Mononuclear cell (primary cell): ENCODE data around the gene TAMM41. TPM values are rescaled to one million over a fixed set of nuclear protein-coding genes. Genes with fewer than 3 reads are reported as not detected.
"Not testable (repeated sequence)": the region's sequence is repeated elsewhere in the genome, so short reads cannot be mapped to it uniquely, and the experiment has no call there.

Experiments
- H3K27me3 ChIP-seq: 2 replicates; pipeline ENCODE4 v1.6.0; 2011; ENCODE audit warnings: low read length, control low read depth; ENCODE audit not compliant: insufficient read depth
- H3K4me1 ChIP-seq: 2 replicates; pipeline ENCODE4 v1.5.1; 2011; ENCODE audit warnings: mild to moderate bottlenecking, low read length, control low read depth; ENCODE audit not compliant: insufficient read depth
- H3K4me3 ChIP-seq: 2 replicates; pipeline ENCODE4 v1.5.1; 2011; ENCODE audit warnings: mild to moderate bottlenecking, low read length, moderate library complexity
- H3K9me3 ChIP-seq: 2 replicates; pipeline ENCODE4 v1.5.1; 2011; ENCODE audit warnings: low read depth, mild to moderate bottlenecking, control low read depth, low read length
- total RNA-seq: library from RNA; depleted of rRNA; stranded (reverse); fragments of >200 nt; gene quantifications from one replicate; pipeline ENCODE4 v1.2.3, GENCODE V29; 2012

TAMM41 gene
- total RNA-seq, 1 donor = 16.8 TPM

- Histone ChIP-seq H3K4me1 (no peaks in the 10 kb centered on the region), H3K4me3 (no peak overlapping the region), H3K27me3 (no peaks in the 10 kb centered on the region), H3K9me3 (no peaks in the 10 kb centered on the region)
These were observed 55.1 kb downstream of the TAMM41 start for GRCh38 chr3:11791339-11792200.

DNA sequence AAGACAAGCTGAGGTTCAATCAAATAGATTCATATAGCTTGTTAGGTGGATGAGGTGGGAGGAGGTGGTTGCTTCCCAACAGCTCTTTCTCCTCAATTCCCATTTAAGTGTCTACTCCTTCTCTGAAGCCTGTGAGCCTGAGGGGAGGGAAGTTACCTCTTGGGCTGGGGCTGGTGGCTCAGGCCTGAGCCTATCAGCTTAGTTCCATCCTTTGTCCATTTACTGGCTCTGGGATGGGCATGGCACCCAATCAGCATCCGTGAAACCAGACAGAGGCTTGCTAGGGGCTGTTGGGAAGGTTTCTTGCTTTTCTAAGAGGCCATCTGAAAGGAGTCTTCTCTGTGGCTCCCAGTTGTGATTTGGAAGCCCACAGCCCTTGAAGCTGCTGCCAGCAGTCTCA is 57.3 kb downstream of the TAMM41 start:
- Histone ChIP-seq H3K4me1 (peaks cover 6% of the 10 kb centered on the region), H3K27me3 (no peaks in the 10 kb centered on the region), H3K9me3 (no peaks in the 10 kb centered on the region), H3K4me3 (no peak overlapping the region)

- Histone ChIP-seq H3K4me3 (no peak overlapping the region), H3K27me3 (no peaks in the 10 kb centered on the region), H3K4me1 (peaks cover 6% of the 10 kb centered on the region), H3K9me3 (no peaks in the 10 kb centered on the region)
These were observed 61.7 kb downstream of the TAMM41 start for GRCh38 chr3:11784971-11785377.

GRCh38 chr3:11780341-11780740 is 66.3 kb downstream of the TAMM41 start:
- H3K4me3 ChIP-seq = no peak overlapping the region

GRCh38 chr3:11779626-11780025 is 67.1 kb downstream of the TAMM41 start:
- Histone ChIP-seq H3K9me3 (no peaks in the 10 kb centered on the region), H3K27me3 (no peaks in the 10 kb centered on the region), H3K4me3 (no peak overlapping the region), H3K4me1 (peaks cover under 1% of the 10 kb centered on the region)

More at GRCh38 chr3:11780341-11780740, 66.3 kb downstream of the TAMM41 start:
- Histone ChIP-seq H3K9me3 (no peaks in the 10 kb centered on the region), H3K4me1 (peaks cover 6% of the 10 kb centered on the region), H3K27me3 (no peaks in the 10 kb centered on the region)

- Histone ChIP-seq H3K9me3 (no peaks in the 10 kb centered on the region), H3K27me3 (no peaks in the 10 kb centered on the region), H3K4me3 (no peak overlapping the region), H3K4me1 (no peaks in the 10 kb centered on the region)
These were observed 68.4 kb downstream of the TAMM41 start for GRCh38 chr3:11778248-11778647.

DNA sequence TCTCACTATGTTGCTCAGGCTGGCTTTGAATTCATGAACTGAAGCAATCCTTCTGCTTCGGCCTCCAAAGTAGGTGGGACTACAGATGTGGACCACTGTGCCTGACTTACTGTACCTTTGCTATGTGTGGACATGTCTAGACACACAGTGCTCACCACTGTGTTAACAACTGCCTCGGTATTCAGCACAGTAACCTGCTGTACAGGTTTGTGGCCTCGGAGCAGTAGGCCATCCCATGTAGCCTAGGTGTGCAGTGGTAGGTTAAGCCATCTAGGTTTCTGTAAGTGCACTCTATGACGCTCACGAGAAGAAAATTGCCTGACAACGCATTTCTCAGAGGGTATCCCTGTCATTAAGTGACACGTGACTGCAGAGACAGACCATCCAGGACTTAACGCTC is 70.3 kb downstream of the TAMM41 start:
- no peaks in the 10 kb centered on the region for H3K9me3 ChIP-seq
- no peaks in the 10 kb centered on the region for H3K27me3 ChIP-seq
- H3K4me1 ChIP-seq = no peaks in the 10 kb centered on the region
- H3K4me3 ChIP-seq = no peak overlapping the region

DNA sequence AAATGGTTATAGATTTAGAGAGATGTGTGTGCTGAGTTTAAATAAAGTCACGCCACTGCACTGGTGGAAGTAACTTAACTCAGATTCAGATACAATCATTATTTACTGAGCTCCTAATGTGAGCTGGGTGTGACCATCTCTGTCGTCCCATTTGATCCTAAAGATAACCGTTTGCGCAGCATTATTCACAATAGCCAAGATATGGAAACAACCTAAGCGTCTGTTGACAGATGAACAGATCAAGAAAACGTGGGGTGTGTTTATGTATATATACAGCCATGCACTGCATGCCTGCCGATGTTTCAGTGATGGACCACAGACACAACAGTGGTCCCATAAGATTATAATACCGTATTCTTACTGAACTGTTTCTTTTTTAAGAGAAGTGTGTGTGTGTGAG is 71.2 kb downstream of the TAMM41 start:
- Histone ChIP-seq H3K4me1 (peaks cover 6% of the 10 kb centered on the region), H3K27me3 (no peaks in the 10 kb centered on the region), H3K9me3 (no peaks in the 10 kb centered on the region), H3K4me3 (no peak overlapping the region)

GRCh38 chr3:11774296-11774877 is 72.3 kb downstream of the TAMM41 start:
- H3K4me3 ChIP-seq = no peak overlapping the region
- H3K4me1 ChIP-seq = peaks cover 12% of the 10 kb centered on the region
- H3K27me3 ChIP-seq = no peaks in the 10 kb centered on the region
- no peaks in the 10 kb centered on the region for H3K9me3 ChIP-seq

GRCh38 chr3:11771931-11772330 is 74.8 kb downstream of the TAMM41 start:
- H3K27me3 ChIP-seq, H3K9me3 ChIP-seq, H3K4me3 ChIP-seq: not testable (repeated sequence)
- peaks cover 12% of the 10 kb centered on the region for H3K4me1 ChIP-seq

GRCh38 chr3:11770477-11771391 is 76.0 kb downstream of the TAMM41 start:
- Histone ChIP-seq H3K9me3 (no peaks in the 10 kb centered on the region), H3K4me1 (peaks cover 12% of the 10 kb centered on the region), H3K27me3 (no peaks in the 10 kb centered on the region), H3K4me3 (no peak overlapping the region)

DNA sequence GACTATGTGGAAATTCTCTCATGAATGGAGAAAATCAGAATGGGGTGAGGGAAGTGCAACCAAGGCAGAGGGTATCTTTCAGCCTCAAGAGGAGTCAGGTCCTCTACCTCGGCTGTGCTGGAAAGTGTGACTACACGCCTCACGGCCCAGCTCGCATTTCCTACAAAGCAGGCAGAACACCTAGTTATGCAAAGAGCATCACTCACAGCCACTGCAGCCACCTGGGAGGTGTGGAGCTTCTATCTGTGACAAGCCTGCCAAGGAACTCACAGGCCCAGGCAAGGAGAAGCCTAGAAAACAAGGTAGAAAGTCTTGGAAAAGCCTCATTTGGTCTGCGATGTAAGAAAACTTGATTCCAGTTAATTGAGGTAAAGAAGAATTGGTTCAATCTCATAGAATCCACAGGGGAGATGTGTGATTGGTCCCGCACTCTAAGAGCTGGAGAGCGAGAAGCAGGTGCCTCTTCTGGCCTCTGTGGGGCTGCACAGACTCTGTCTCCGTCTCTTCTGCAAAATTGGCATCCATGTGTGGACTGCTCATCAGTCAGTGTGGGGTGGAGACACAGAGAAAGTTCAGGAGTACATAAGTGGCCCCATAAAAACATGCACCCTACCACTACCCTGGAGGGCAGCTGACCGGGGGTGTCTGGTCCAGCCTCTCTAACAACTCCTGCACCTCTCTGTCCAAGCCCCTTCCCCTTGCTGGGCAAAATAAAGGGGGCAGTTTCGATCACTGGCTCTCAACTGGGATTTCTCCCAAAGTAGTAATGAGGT is 76.8 kb downstream of the TAMM41 start:
- Histone ChIP-seq H3K9me3 (no peaks in the 10 kb centered on the region), H3K27me3 (no peaks in the 10 kb centered on the region), H3K4me3 (no peak overlapping the region), H3K4me1 (peaks cover 12% of the 10 kb centered on the region)

- Histone ChIP-seq H3K27me3 (no peaks in the 10 kb centered on the region), H3K4me3 (no peak overlapping the region), H3K9me3 (no peaks in the 10 kb centered on the region), H3K4me1 (peaks cover 12% of the 10 kb centered on the region)
These were observed 78.1 kb downstream of the TAMM41 start for GRCh38 chr3:11768604-11769003.

DNA sequence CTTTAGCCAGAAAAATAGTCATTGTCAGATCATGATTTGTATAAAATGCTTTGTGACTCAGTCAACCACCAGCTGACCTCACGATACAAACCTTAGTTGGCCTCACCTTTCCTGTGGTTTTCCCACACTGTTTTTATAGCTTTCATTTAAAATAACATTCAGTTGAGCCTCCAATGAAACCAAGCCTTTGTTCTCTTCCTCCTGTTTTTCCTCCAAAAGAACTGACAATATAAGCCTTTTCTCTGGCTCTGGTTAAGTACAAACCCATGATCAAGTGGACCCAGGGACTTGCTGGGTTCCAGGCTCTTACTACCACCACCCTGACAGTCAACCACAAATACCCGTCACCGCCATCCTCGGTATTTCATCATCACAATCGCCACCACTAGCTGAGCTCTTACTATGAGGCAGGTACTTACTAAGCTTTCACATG is 81.7 kb downstream of the TAMM41 start:
- Histone ChIP-seq H3K27me3 (no peaks in the 10 kb centered on the region), H3K4me1 (peaks cover under 1% of the 10 kb centered on the region)

More for the DNA sequence above, 81.7 kb downstream of the TAMM41 start:
- Histone ChIP-seq H3K9me3 (no peaks in the 10 kb centered on the region), H3K4me3 (no peak overlapping the region)
